Suprapubic skin (tissue), 3 donors: ENCODE measurements around the gene ADCY6.

ENCODE experiments used
- EP300 ChIP-seq: sonication (generic); formaldehyde crosslinking; IDR thresholded peaks from one replicate; pipeline ENCODE4 v1.6.1; 2017; ENCODE audit warnings: antibody characterized with exemption
- POLR2A ChIP-seq, 2 donors: fragments of 450-650 bp; IDR thresholded peaks; one replicate each; pipeline ENCODE4 v1.6.1; 2017; ENCODE audit warnings: antibody characterized with exemption in 2 of 2, mild to moderate bottlenecking in 2 of 2, moderate library complexity in 2 of 2
- TF ChIP-seq, protein P1 (sequence below), 2 donors: fragments of 200-600 bp in 1 of 2; fragments of 450-650 bp in 1 of 2; sonication (generic) in 1 of 2; IDR thresholded peaks; one replicate each; pipeline ENCODE4 v1.5.1; 2016 to 2019; ENCODE audit warnings: antibody characterized with exemption in 2 of 2, mild to moderate bottlenecking in 1 of 2, moderate library complexity in 1 of 2

- TF ChIP-seq POLR2A (IDR thresholded peaks at IDR 0.05) (no peak), EP300 (no peak)
- TF ChIP-seq, protein P1, sequence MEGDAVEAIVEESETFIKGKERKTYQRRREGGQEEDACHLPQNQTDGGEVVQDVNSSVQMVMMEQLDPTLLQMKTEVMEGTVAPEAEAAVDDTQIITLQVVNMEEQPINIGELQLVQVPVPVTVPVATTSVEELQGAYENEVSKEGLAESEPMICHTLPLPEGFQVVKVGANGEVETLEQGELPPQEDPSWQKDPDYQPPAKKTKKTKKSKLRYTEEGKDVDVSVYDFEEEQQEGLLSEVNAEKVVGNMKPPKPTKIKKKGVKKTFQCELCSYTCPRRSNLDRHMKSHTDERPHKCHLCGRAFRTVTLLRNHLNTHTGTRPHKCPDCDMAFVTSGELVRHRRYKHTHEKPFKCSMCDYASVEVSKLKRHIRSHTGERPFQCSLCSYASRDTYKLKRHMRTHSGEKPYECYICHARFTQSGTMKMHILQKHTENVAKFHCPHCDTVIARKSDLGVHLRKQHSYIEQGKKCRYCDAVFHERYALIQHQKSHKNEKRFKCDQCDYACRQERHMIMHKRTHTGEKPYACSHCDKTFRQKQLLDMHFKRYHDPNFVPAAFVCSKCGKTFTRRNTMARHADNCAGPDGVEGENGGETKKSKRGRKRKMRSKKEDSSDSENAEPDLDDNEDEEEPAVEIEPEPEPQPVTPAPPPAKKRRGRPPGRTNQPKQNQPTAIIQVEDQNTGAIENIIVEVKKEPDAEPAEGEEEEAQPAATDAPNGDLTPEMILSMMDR (IDR thresholded peaks at IDR 0.05) = no peak
These were observed 40.1 kb upstream of the ADCY6 start for GRCh38 chr12:48828841-48829575.
